ENCODE results near the gene PRKCA.

DNA sequence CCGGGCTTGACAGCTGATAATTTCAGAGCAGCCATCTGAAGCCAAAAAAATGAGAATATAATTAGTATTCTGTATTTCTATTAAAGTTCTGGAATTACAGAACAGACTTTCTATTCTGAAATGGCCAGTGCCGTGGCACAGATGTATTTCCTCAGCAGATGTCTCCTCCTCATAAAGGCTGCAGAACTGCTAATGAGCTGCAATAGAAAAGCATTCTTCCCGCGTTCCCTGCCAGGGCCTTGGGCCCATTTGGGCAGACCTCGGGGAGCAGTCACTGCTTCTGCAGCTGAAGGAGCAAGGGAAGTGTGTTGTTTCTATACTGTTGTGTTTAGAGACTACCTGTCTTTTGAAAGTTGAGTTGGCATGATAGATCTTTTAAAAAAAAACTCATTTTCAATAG lies 379.9 kb downstream of the PRKCA start:
- no peak for TF ChIP-seq POLR2A (IDR thresholded peaks at IDR 0.05; ENCODE audit: low read depth, low read length)
- no peak for TF ChIP-seq TAF1 (IDR thresholded peaks at IDR 0.05; ENCODE audit: borderline replicate concordance, low read depth, low read length)
